HG02588 (cell line): ENCODE measurements around the gene SEZ6L2.
"Not testable (repeated sequence)": the region's sequence is repeated elsewhere in the genome, so short reads cannot be mapped to it uniquely, and the experiment has no call there.

Experiments
- ATAC-seq: cut with Tn5 transposase; IDR thresholded peaks from one replicate; pipeline ENCODE4 v1.9.1; 2021; ENCODE audit warnings: mild to moderate bottlenecking, moderate library complexity; ENCODE audit not compliant: unreplicated experiment

Gene SEZ6L2

GRCh38 chr16:29910819-29911675 lies 11.7 kb upstream of the SEZ6L2 start:
- no peak for ATAC-seq

DNA sequence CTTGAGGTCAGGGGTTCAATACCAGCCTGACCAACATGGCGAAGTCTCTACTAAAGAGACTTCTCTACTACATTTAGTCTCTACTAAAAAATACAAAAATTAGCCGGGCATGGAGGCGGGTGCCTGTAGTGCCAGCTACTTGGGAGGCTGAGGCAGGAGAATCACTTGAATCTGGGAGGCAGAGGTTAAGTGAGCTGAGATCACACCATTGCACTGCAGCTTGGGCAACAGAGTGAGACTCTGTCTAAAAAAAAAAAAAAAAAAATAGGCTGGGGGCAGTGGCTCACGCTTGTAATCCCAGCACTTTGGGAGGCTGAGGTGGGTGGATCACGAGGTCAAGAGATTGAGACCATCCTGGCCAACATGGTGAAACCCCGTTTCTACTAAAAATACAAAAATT lies 10.5 kb upstream of the SEZ6L2 start:
- not testable (repeated sequence) for ATAC-seq

DNA sequence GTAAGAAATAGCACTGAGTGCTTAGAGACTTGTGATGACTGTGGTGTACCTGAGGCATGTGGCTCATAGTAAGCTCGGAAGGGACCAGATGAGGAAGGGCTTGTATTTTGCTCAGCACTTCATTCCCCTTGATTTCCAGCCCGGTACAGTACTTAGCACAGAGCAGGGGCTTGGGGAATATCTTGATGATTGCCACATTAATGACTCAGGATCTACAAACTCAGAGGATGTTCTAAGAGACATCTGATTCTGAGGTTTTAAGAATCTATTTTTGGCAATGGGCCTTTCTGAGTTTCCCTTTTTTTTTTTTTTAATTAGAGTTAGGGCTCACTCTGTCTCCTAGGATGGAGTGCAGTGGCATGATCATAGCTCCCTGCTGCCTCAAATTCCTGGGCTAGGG lies 10.0 kb upstream of the SEZ6L2 start:
- no peak for ATAC-seq

- ATAC-seq = no peak
These were observed 9.4 kb upstream of the SEZ6L2 start for GRCh38 chr16:29908719-29909220.

DNA sequence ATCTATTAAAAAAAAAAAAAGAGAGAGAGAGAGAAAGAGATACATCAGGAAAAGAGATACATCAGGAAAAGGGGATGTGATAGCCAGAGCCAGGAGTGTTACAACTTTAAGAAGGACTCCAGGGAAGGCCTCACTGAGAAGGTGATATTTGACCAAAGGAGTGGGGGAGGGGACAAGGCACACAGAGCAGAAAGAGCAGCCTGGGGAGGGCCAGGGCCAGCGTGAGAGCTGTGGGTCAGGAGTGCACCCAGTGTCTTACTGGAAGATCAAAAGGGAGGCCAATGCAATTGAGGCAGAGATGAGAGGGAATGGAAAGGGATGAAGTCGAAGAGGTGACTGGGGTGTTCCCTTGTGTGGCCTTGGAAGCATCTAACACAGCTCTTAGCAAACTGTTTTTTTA lies 8.6 kb upstream of the SEZ6L2 start:
- ATAC-seq = no peak

DNA sequence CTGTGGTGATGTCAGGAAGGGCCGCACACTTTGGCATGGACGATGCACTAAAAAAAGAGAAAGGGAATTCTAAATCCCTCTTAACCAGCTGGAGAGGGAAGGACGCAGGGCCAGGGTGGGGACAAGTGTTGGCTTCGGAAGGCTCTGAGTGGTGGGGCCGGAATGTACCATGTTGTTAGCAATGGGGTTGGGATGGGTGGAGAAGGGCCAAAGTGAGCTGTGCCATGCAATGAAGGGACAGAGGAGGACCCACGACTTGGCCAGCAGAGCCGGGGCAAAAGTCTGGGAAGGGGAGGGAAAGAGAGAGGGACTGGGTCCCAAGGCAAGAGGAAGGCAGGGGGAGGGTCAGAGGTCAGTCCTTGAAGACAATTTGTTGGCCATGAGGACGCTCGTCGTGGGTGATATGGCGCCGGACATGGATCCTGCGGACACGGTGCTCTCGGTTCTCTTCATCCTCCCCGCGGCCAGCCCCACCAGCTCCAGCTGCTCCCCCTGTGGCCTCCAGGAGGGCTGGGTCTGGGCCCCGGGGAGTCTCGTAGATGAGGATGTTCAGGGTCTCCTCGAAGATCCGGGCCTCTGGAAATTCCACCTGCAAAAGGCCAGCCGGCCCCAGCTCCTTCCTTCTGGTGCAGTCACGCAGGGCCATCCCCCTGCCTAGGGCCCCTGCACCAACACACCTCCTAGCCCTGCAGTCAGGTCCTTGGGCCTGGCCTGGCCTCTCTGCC lies 7.3 kb upstream of the SEZ6L2 start:
- no peak for ATAC-seq

- no peak for ATAC-seq
These were observed 6.3 kb upstream of the SEZ6L2 start for GRCh38 chr16:29905668-29906067.

DNA sequence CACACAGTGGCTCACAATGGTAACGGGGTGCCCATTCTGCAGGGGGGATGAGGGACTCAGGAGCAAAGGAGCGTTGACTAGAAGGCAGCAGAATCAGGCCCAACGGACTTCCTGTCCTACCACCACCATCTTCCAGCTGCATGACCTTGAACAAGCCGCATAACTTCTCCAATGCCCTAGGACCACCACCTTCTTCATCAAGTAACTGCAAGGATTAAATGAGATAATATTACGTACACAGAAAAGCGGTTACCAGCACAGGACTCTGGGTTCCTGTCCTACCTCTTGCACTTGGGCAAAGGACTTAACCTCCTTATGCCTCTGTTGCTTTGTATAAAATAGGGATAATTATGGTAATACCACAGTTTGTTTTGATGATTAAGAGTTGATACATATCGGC lies 5.6 kb upstream of the SEZ6L2 start:
- ATAC-seq = no peak

DNA sequence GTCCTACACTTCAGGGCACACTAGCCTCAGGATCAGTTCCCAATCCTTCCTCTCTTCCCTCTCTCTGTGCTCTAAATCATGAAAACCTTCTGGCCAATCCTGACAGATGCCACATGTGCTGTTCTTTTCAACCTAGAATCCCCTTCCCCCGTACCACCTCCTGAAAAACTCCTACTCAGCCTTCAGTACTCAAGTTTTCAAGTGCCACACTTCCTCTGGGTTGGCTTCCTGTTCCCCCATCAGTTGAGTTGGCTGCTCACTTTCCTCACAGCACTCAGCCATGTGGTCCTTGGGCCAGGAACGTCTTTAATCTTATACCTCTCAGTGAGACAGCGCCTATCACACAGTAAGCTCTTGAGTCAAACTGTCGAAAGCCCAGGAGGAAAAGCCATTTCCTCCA lies 4.2 kb upstream of the SEZ6L2 start:
- ATAC-seq = no peak

DNA sequence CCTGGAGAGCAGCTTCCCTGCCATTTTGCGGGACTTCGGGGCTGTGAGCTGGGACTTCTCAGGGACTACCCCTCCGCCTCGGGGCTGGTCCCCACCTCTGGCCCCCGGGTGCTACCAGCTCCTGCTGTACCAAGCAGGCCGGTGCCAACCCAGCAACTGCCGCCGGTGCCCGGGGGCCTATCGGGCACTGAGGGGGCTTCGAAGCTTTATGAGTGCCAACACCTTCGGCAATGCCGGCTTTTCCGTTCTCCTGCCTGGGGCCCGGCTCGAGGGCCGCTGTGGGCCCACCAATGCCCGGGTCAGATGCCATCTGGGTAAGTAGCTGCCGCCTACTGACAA lies 2.2 kb upstream of the SEZ6L2 start:
- no peak for ATAC-seq

- ATAC-seq = no peak
These were observed 1.7 kb upstream of the SEZ6L2 start for GRCh38 chr16:29900888-29901606.

GRCh38 chr16:29900102-29900887 lies 945 bp upstream of the SEZ6L2 start, which contains the start of gene ASPHD1:
Gene ASPHD1, plus strand, starts transcription at chr16:29900488. Its CDS starts 484 bp downstream, at chr16:29900972.
- ATAC-seq = peak; percentile 65

DNA sequence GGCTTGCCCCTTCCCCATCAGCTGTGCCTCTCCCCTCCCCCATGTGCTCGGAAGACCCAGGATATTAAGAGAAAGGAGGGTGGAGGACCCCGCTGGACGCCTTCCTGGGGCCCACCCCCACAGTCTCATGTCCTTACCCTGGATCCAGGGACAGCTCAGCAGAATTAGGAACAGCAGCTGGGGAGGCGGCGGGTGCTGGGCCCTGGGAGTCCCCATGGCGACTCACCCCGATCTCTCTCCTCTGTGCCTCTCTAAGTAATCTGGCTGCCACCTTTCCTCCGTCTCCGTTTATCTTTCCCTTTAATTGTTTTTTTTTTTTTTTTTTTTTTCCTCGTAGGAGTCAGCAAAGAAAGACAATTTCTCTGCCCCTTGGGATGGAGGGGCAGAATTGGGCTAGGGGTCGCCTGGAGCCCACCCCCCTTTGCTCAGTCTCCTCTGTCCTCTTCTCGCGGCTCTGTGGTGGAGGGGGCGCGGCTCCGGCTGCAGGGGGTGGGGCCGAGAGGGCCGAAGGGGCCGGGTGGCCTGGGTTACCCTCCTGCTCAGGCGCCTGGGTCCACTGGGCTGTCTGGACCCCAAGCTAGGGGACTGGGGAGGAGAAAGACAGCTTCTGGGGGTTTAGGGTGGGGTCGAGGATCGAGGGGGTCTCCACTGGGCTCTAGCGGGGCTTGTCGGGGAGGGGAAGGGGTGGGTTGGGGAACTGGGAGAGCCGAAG lies 390 bp downstream of the SEZ6L2 start:
- ATAC-seq = no peak

- ATAC-seq = no peak
These were observed 1.1 kb downstream of the SEZ6L2 start for GRCh38 chr16:29898135-29898803.

DNA sequence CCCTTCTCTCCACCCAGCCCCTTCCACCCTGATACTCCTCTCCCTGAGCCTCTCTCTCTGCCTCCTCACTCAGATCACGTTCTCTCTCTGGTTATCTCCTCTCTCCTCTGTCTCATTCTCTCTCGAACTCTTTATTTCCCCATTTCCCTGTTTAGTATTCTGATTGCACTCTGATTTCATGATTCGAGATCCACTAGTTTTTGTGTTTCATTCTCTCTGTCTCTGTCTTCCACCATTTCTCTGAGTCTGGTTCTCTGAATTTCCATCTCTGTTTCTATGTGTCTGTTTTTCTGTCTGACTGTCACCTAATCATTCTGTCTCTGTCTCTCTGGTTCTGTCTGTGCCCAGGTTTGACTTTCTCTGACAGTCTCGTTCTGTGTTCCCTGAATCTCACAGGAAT lies 2.0 kb downstream of the SEZ6L2 start:
- ATAC-seq = no peak

- no peak for ATAC-seq
These were observed 2.5 kb downstream of the SEZ6L2 start for GRCh38 chr16:29896841-29897240.

DNA sequence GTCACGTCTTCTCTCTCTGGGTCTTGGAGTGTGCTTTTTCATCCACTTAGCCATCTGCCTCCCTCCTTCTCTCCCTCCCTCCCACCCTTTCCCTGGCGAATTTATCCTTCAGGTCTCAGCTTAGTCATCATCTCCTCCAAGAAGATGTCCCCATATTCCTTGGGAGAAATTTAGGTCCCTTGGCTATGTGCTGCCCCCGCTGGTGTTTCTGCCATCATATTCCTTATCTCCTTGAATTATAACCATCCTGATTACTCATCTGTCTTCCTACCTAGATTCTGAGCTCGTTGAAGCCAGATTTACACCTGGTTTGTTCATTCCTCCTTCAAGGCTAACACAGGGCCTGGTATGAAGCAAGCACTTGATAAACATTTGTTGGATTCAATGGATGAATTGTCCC lies 5.0 kb downstream of the SEZ6L2 start:
- ATAC-seq = no peak

- no peak for ATAC-seq
These were observed 5.8 kb downstream of the SEZ6L2 start for GRCh38 chr16:29893553-29893952.

DNA sequence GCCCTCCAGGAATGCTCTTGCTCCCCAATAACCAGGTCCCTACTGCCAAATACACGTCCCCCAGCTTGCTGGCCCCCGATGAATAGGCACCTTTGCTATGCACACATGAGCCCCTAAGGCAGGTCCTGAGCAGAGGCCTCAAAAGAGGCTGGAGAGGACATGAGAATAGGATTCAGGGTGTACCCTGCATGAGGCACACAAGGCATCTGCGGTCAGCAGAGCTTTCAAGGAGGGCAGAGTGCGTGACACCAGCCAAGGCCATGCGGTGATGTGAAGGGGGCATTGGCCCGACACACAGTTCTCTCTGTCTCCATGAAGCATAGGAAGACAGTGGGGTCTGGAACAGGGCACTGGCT lies 6.9 kb downstream of the SEZ6L2 start:
- no peak for ATAC-seq
